ENCODE measurements around the gene CAMK2N1.

Gene CAMK2N1

GRCh38 chr1:20478057-20478635 lies 7.9 kb downstream of the CAMK2N1 start:
- no peak for DNase-seq (ENCODE audit: low spot score)

GRCh38 chr1:20477348-20478056 lies 8.5 kb downstream of the CAMK2N1 start:
- no peak for DNase-seq (ENCODE audit: low spot score)

GRCh38 chr1:20476265-20477038 lies 9.6 kb downstream of the CAMK2N1 start:
- DNase-seq (ENCODE audit: low spot score), result no peak

GRCh38 chr1:20474996-20475395 lies 11.0 kb downstream of the CAMK2N1 start:
- no peak for DNase-seq (ENCODE audit: low spot score)

- DNase-seq (ENCODE audit: low spot score), result no peak
These were observed 11.6 kb downstream of the CAMK2N1 start for GRCh38 chr1:20474333-20474975.

- DNase-seq (ENCODE audit: low spot score), result no peak
These were observed 12.1 kb downstream of the CAMK2N1 start for GRCh38 chr1:20473894-20474293.

GRCh38 chr1:20472860-20473711 lies 12.9 kb downstream of the CAMK2N1 start:
- no peak for DNase-seq (ENCODE audit: low spot score)

GRCh38 chr1:20472121-20472520 lies 13.9 kb downstream of the CAMK2N1 start:
- no peak for DNase-seq (ENCODE audit: low spot score)

GRCh38 chr1:20470194-20470593 lies 15.8 kb downstream of the CAMK2N1 start:
- DNase-seq (ENCODE audit: low spot score), result no peak

- DNase-seq (ENCODE audit: low spot score), result no peak
These were observed 16.5 kb downstream of the CAMK2N1 start for GRCh38 chr1:20469406-20470076.

GRCh38 chr1:20466273-20466672 lies 19.7 kb downstream of the CAMK2N1 start:
- DNase-seq (ENCODE audit: low spot score), result no peak

- no peak for DNase-seq (ENCODE audit: low spot score)
These were observed 20.8 kb downstream of the CAMK2N1 start for GRCh38 chr1:20465187-20465586.

GRCh38 chr1:20463502-20463901 lies 22.5 kb downstream of the CAMK2N1 start:
- DNase-seq (ENCODE audit: low spot score), result no peak

- DNase-seq (ENCODE audit: low spot score), result no peak
These were observed 23.6 kb downstream of the CAMK2N1 start for GRCh38 chr1:20462397-20462796.

GRCh38 chr1:20458717-20459116 lies 27.3 kb downstream of the CAMK2N1 start:
- no peak for DNase-seq (ENCODE audit: low spot score)

- DNase-seq (ENCODE audit: low spot score), result no peak
These were observed 32.0 kb downstream of the CAMK2N1 start for GRCh38 chr1:20454004-20454403.

- no peak for DNase-seq (ENCODE audit: low spot score)
These were observed 36.2 kb downstream of the CAMK2N1 start for GRCh38 chr1:20449735-20450311.

- DNase-seq (ENCODE audit: low spot score), result no peak
These were observed 37.3 kb downstream of the CAMK2N1 start for GRCh38 chr1:20448671-20449071.

- no peak for DNase-seq (ENCODE audit: low spot score)
These were observed 38.2 kb downstream of the CAMK2N1 start for GRCh38 chr1:20447794-20448193.

- DNase-seq (ENCODE audit: low spot score), result no peak
These were observed 39.2 kb downstream of the CAMK2N1 start for GRCh38 chr1:20446796-20447195.

- DNase-seq (ENCODE audit: low spot score), result no peak
These were observed 40.1 kb downstream of the CAMK2N1 start for GRCh38 chr1:20445956-20446355.
